Upper lobe of left lung (tissue), 4 donors: Measurements from ENCODE around the gene NCLN.

ENCODE experiments used
- POLR2A ChIP-seq, 4 donors: fragments of 450-650 bp; IDR thresholded peaks; one replicate each; pipeline ENCODE4 v1.5.1; 2016 to 2017; ENCODE audit warnings: antibody characterized with exemption in 4 of 4, mild to moderate bottlenecking in 2 of 4
- TF ChIP-seq, protein P1 (sequence below), 6 experiments: fragments of 450-650 bp in 4 of 6; fragments of 200-600 bp in 2 of 6; sonication (generic) in 2 of 6; IDR thresholded peaks; one replicate each; pipeline ENCODE4 v1.5.1; 2016 to 2019; ENCODE audit warnings: antibody characterized with exemption in 6 of 6

DNA sequence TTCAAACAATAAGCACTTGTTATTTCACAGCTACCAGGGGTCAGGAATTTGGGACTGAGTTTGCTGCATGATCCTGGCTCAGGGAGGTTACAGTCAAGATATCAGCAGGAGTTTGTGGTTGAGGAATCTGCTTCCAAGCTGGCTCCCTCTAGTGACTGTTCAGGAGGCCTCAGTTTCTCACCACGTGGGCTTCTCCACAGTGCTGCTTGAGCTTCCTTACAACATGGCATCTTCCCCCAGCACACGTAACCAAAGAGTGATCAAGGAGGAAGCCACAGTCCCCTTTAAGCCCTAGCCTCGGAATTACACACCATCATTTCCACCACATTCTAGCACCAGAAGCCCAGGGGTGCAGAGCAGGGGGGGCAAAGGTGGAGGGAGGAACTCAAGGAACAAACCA is 67.5 kb downstream of the NCLN start:
- TF ChIP-seq, protein P1, sequence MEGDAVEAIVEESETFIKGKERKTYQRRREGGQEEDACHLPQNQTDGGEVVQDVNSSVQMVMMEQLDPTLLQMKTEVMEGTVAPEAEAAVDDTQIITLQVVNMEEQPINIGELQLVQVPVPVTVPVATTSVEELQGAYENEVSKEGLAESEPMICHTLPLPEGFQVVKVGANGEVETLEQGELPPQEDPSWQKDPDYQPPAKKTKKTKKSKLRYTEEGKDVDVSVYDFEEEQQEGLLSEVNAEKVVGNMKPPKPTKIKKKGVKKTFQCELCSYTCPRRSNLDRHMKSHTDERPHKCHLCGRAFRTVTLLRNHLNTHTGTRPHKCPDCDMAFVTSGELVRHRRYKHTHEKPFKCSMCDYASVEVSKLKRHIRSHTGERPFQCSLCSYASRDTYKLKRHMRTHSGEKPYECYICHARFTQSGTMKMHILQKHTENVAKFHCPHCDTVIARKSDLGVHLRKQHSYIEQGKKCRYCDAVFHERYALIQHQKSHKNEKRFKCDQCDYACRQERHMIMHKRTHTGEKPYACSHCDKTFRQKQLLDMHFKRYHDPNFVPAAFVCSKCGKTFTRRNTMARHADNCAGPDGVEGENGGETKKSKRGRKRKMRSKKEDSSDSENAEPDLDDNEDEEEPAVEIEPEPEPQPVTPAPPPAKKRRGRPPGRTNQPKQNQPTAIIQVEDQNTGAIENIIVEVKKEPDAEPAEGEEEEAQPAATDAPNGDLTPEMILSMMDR (IDR thresholded peaks at IDR 0.05) = no peak
- no peak for TF ChIP-seq POLR2A (IDR thresholded peaks at IDR 0.05)
